Fibroblast of lung (primary cell): ENCODE data around the gene XIRP2. TPM values are rescaled to one million over a fixed set of nuclear protein-coding genes. Genes with fewer than 3 reads are reported as not detected.

Source experiments
- DNase-seq, 2 donors: peaks; one replicate each; pipeline versions ENCODE4 v3.0.0 to v3.0.0-alpha.2; 2010; ENCODE audit warnings: low read depth in 2 of 2
- H2AFZ ChIP-seq: 2 replicates; pipeline ENCODE4 v1.5.1; 2012; ENCODE audit warnings: low read length, control low read depth, inconsistent platforms
- H3K27ac ChIP-seq: 2 replicates; pipeline ENCODE4 v1.5.1; 2011; ENCODE audit warnings: low read length, control low read depth; ENCODE audit not compliant: insufficient read depth
- H3K27me3 ChIP-seq: 2 replicates; pipeline ENCODE4 v1.5.1; 2011; ENCODE audit warnings: mild to moderate bottlenecking, low read length; ENCODE audit not compliant: control insufficient read depth, insufficient read depth
- H3K36me3 ChIP-seq: 2 replicates; pipeline ENCODE4 v1.5.1; 2011; ENCODE audit warnings: low read length; ENCODE audit not compliant: control insufficient read depth, insufficient read depth
- H3K4me1 ChIP-seq: 2 replicates; pipeline ENCODE4 v1.5.1; 2011; ENCODE audit warnings: low read length; ENCODE audit not compliant: control insufficient read depth, insufficient read depth; ENCODE audit errors: extremely low read depth
- H3K4me2 ChIP-seq: 2 replicates; pipeline ENCODE4 v1.5.1; 2011; ENCODE audit warnings: low read length, control low read depth; ENCODE audit not compliant: insufficient read depth; ENCODE audit errors: extremely low read depth
- H3K4me3 ChIP-seq, 4 experiments: fragments of 200-600 bp in 1 of 4; sonication (generic) in 1 of 4; replicated peaks in 1 of 4; 2 replicates each; pipeline ENCODE4 v1.5.1; 2011 to 2016; ENCODE audit warnings: low read length in 4 of 4, low read depth in 3 of 4, mild to moderate bottlenecking in 3 of 4, control low read depth in 2 of 4, inconsistent platforms in 1 of 4, mixed read lengths in 1 of 4; ENCODE audit not compliant: insufficient read depth in 1 of 4; ENCODE audit errors: control extremely low read depth in 1 of 4
- H3K79me2 ChIP-seq: 2 replicates; pipeline ENCODE4 v1.5.1; 2012; ENCODE audit warnings: mild to moderate bottlenecking, low read length, inconsistent platforms; ENCODE audit not compliant: control insufficient read depth, insufficient read depth
- H3K9ac ChIP-seq: 2 replicates; pipeline ENCODE4 v1.5.1; 2011; ENCODE audit warnings: mild to moderate bottlenecking, low read length, control low read depth; ENCODE audit not compliant: insufficient read depth
- H3K9me3 ChIP-seq: 2 replicates; pipeline ENCODE4 v1.5.1; 2012; ENCODE audit warnings: low read depth, low read length; ENCODE audit not compliant: control insufficient read depth, insufficient read depth
- H4K20me1 ChIP-seq: 2 replicates; pipeline ENCODE4 v1.5.1; 2011; ENCODE audit warnings: low read length; ENCODE audit not compliant: control insufficient read depth, insufficient read depth; ENCODE audit errors: extremely low read depth
- CTCF ChIP-seq, 2 donors: IDR thresholded peaks in 1 of 2; conservative IDR thresholded peaks in 1 of 2; 1 replicate in 1 of 2; 2 replicates in 1 of 2; pipeline ENCODE4 v1.5.1; 2011 to 2012; ENCODE audit warnings: low read length in 2 of 2, control low read depth in 1 of 2, inconsistent platforms in 1 of 2, low read depth in 1 of 2, mild to moderate bottlenecking in 1 of 2
- EZH2 ChIP-seq: IDR thresholded peaks from 2 replicates; pipeline ENCODE4 v1.5.1; 2012; ENCODE audit warnings: low read length, control low read depth, mild to moderate bottlenecking; ENCODE audit errors: missing control alignments
- polyA plus RNA-seq, 2 donors: library from polyadenylated mRNA; depleted of rRNA in 1 of 2; stranded (reverse) in 1 of 2; unstranded in 1 of 2; fragments of >200 nt; gene quantifications; 2 replicates each; pipeline ENCODE4 v1.2.1, GENCODE V29; 2011 to 2012; ENCODE audit warnings: missing spikeins in 1 of 2
- total RNA-seq: library from RNA; depleted of rRNA; stranded (reverse); fragments of >200 nt; gene quantifications from 2 replicates; pipeline ENCODE4 v1.2.1, GENCODE V29; 2014

XIRP2 gene
- total and polyA plus RNA-seq, 2 donors (not counting 1 experiment from before 2014, with no cell fraction given): 1.1 to 2.0 TPM

GRCh38 chr2:167289651-167290410 lies 401.6 kb downstream of the XIRP2 start:
- DNase-seq: peak; percentile 12 to 50
- no peak for TF ChIP-seq EZH2
- no peak for TF ChIP-seq CTCF (conservative IDR thresholded peaks at IDR 0.05 in 1 of 2, IDR thresholded peaks at IDR 0.05 in 1 of 2; ENCODE audit: low read depth in 1 of 2, low read length in 2 of 2)
- H3K79me2 ChIP-seq: no peaks in the 10 kb centered on the region

GRCh38 chr2:167292430-167293171 lies 404.3 kb downstream of the XIRP2 start, which contains the start of gene B3GALT1:
TSS of gene B3GALT1 (plus strand) at chr2:167293001.
- H3K4me1 ChIP-seq: no peaks in the 10 kb centered on the region
- no peaks in the 10 kb centered on the region for H3K36me3 ChIP-seq
- H4K20me1 ChIP-seq: no peaks in the 10 kb centered on the region
- H3K27me3 ChIP-seq: no peaks in the 10 kb centered on the region
- H3K9ac ChIP-seq: peak within 1 kb of the TSS; percentile 77
- no peaks in the 10 kb centered on the region for H3K79me2 ChIP-seq
- DNase-seq: peak; percentile 94 to 95
- H3K9me3 ChIP-seq: no peaks in the 10 kb centered on the region
- no peak for TF ChIP-seq EZH2
- peak; percentile 23 to 53 for TF ChIP-seq CTCF (conservative IDR thresholded peaks at IDR 0.05 in 1 of 2, IDR thresholded peaks at IDR 0.05 in 1 of 2; ENCODE audit: low read depth in 1 of 2, low read length in 2 of 2)
- peak within 1 kb of the TSS; percentile 94 for H3K4me2 ChIP-seq
- peak within 1 kb of the TSS; percentile 88 for H2AFZ ChIP-seq
- H3K27ac ChIP-seq: peak within 1 kb of the TSS; percentile 61
- H3K4me3 ChIP-seq: peak within 1 kb of the TSS; percentile 64 to 85 (median 74)

More at GRCh38 chr2:167289651-167290410, 401.6 kb downstream of the XIRP2 start:
- H3K36me3 ChIP-seq: no peaks in the 10 kb centered on the region
- H3K9me3 ChIP-seq: no peaks in the 10 kb centered on the region
- no peaks in the 10 kb centered on the region for H3K4me1 ChIP-seq
- no peak overlapping the region for H3K27ac ChIP-seq
- H2AFZ ChIP-seq: no peak overlapping the region
- H3K4me3 ChIP-seq: no peak overlapping the region
- no peaks in the 10 kb centered on the region for H4K20me1 ChIP-seq
- H3K27me3 ChIP-seq: no peaks in the 10 kb centered on the region
- no peak overlapping the region for H3K4me2 ChIP-seq
- no peak overlapping the region for H3K9ac ChIP-seq

- peak overlapping the region; percentile 74 for H2AFZ ChIP-seq
- peak overlapping the region; percentile 93 for H3K4me2 ChIP-seq
- H3K9ac ChIP-seq: no peak overlapping the region
- no peaks in the 10 kb centered on the region for H3K27me3 ChIP-seq
- H4K20me1 ChIP-seq: no peaks in the 10 kb centered on the region
- no peak for TF ChIP-seq EZH2
- TF ChIP-seq CTCF (conservative IDR thresholded peaks at IDR 0.05 in 1 of 2, IDR thresholded peaks at IDR 0.05 in 1 of 2; ENCODE audit: low read depth in 1 of 2, low read length in 2 of 2): no peak
- no peaks in the 10 kb centered on the region for H3K4me1 ChIP-seq
- no peaks in the 10 kb centered on the region for H3K9me3 ChIP-seq
- no peaks in the 10 kb centered on the region for H3K79me2 ChIP-seq
- no peak overlapping the region for H3K27ac ChIP-seq
- DNase-seq: peak; percentile 50 to 51
- H3K4me3 ChIP-seq: peak overlapping the region; percentile 64 to 85 (median 74)
- H3K36me3 ChIP-seq: no peaks in the 10 kb centered on the region
These were observed 405.0 kb downstream of the XIRP2 start for GRCh38 chr2:167293172-167293781.
